CD4-positive, alpha-beta T cell treated with Interferon gamma for 1 hour (primary cell): Measurements from ENCODE around the gene PDZD11.
"Not testable (repeated sequence)": the region's sequence is repeated elsewhere in the genome, so short reads cannot be mapped to it uniquely, and the experiment has no call there.

Experiments used
- DNase-seq: peaks from one replicate; pipeline ENCODE4 v3.0.0-alpha.2; 2020

PDZD11 gene, protein sequence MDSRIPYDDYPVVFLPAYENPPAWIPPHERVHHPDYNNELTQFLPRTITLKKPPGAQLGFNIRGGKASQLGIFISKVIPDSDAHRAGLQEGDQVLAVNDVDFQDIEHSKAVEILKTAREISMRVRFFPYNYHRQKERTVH

DNA sequence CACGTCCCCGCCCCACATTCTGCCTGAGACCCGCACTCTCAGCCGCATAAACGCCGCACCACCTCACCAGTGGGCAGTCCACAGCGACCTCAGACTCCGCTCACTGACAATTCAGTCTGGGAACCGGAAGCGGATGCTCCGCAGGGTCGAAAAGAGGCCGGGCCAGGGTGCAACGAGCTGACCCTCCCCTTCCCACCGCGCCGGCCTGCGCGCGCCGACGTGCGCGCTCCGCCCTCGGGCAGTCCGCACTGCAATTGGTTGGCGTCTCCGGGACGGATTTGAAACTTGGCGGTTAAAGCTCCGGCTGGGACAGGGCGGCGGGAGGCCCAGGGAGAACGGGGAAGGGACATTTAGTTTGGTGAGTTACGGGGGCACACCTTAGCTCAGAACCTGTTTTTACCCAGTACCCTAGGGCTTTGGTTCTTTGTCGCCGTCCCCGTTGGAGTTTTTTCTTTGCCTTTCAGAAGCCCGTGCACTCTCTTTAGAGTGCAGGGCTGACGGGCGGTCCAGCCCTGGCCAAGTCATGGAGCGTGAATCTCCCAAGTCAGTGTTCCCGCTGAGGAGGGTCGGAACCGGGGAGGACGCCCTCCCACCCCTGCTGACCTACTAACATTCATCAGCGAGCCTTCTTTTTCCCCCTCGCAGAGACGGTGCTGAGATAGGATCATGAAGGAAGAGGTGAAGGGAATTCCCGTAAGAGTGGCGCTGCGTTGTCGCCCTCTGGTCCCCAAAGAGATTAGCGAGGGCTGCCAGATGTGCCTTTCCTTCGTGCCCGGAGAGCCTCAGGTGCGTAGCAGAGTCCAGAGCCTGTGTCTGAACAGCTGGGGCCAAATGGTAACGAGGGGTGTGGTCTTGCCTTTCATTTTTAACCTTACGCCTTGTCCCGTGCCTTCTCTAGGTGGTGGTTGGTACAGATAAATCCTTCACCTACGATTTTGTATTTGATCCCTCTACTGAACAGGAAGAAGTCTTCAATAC, at the start of gene PDZD11, which contains the start of gene KIF4A:
TSS of gene PDZD11 (minus strand) at position 135 of the 978 bp plus-strand sequence. CDS start 586 bp downstream, outside the sequence.
TSS of gene KIF4A (plus strand) at position 312 of the 978 bp plus-strand sequence. CDS start at position 667, 355 bp downstream.
- peak; percentile 79 for DNase-seq

DNA sequence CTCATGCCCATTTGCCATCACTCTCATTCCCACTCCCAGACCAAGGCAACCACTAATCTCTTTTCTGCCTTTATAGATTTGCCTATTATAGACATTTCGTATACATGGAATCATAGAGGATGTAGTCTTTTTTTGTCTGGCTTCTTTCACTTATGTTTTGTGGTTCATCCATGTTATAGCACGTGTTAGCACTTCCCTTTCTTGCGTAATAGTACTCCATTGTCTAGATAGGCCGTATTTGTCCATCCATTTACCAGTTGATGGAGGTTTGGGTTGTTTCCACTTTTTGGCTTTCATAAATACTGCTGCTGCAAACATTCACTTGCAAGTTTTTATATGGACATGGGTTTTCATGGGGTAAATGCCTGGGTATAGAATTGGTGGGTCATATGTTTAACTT, 48.6 kb upstream of the PDZD11 start:
- no peak for DNase-seq

DNA sequence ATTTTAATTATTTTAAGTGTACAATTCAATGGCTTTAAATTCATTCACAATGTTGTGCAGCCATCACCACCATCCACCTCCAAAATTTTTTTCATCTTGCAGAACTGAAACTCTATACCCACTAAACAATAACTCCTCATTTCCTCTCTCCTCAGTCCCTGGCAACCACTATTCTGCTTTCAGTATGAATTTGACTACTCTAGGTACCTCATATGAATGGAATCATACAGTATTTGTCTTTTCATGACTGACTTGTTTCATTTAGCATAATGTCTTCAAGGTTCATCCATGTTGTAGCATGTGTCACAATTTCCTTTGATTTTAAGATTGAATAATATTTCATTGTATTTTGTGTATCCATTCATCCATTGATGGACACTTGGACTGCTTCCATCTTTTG, 47.0 kb upstream of the PDZD11 start:
- DNase-seq: no peak

DNA sequence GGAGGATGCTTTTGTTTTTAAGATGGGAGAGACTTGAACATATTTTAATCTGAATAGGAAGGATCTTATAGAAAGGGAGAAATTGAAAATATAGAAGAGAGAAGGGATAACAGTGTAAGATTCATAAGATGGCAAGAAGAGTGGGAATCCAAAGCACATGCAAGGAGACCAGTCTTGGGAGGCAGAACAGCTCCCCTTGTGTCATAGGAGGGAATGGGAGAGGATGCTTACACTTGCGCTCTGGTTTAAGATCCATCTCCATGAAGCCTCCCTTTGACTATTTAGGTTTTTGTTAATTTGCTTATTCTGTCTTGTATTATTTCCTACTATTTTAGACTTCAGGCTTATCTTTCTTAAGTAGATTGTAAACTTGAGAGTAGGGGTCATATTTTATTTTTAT, 42.9 kb upstream of the PDZD11 start:
- no peak for DNase-seq

DNA sequence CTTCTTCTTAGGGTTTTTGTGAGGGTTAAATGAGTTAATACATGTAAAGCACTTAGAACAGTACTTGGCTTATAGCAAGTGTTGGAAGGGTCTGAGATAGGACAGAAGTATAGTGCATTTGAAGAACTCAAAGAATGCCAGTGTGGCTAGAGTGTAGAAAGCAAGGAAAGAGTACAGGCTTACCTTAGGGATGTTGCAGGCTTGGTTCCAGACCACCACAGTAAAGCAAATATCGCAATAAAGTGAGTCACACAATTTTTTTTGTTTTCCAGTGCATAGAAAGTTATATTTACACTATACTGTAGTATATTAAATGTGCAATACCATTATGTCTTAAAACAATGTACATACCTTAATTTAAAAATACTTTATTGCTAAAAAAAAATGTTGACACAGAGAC, 41.4 kb upstream of the PDZD11 start:
- DNase-seq: no peak

DNA sequence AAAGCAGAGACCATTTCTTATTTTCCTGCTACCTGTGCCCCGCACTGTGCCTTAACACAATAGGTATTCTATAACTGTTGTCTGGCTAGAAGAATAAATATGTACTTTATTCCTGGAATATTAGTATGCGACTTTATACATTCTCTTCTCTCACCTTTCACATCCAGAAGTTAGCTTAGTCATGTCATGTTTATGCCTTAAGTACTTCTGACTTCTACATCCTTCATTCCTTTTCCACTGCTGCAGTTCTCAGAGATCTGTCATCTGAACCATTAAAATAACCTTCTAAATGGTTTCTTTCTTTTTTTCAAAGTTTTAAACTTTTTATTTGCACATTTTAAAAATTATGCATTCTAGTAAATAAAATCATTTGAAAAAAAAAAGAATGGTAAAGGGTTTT, 34.6 kb upstream of the PDZD11 start:
- DNase-seq: no peak

DNA sequence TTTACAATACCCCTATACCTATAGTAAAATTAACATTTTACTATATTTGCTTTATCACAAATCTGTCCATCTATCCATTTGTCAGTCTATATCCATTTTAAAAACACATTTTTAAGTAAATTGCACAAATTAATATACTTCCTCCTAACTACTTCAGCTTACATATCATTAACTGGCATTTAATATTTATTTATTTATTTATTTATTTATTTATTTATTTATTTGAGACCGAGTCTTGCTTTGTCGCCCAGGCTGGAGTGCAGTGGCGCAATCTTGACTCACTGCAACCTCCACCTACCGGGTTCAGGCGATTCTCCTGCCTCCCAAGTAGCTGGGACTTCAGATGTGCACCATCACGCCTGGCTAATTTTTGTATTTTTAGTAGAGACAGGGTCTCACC, 33.9 kb upstream of the PDZD11 start:
- DNase-seq: not testable (repeated sequence)

DNA sequence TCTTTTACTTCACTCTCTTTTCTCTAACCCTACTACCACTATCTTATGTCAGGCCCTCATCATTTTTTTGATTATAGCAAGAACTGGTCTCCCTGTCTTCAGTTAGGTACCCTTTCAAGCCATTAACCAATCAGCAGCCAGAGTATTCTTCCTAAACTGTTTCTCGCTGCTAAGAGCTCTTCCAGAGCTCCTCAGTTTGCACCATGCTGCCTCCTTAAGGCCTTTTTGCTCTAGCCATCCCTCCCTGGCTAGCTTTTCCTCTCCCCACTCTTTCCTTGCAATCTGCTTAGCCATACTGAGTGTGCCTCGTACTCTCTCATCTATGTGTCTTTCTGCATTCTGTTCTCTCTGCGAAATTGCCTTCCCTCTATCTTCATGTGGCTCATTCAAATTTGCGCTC, 33.1 kb upstream of the PDZD11 start:
- no peak for DNase-seq

DNA sequence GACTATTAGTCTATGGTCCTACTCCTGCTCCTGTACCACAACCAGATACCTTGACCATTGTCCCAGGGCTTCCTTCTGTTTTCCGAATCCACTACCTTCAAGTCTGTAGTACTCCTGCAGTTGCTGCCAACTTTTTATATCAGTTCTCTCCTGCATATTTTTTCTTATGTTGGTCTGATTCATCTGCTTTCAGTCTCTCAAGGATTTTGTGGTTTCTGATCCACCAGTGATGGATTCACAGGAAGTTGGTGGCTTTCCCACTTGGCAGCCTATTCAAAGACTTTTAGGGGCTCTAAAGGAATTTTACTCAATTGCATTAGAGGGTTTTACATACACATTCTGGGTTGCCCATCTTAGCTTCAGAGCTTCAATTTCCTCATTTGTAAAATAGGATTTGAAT, 23.8 kb upstream of the PDZD11 start:
- DNase-seq: no peak

DNA sequence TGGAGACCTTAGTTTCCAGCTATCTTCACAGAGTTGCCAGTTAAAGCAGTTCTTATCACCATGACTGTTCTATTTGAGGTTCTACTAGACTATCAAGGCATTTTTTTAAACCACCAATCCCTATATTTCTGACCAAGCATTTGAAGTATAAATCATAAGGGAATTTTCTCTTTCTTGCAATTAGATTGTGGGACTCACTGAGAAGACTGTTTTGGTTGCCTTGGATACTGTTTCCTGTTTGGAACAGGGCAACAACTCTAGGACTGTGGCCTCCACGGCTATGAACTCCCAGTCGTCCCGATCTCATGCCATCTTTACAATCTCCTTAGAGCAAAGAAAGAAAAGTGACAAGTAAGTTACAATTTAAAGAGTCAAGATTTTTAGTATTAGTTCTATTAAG, 12.0 kb upstream of the PDZD11 start:
- DNase-seq: no peak

DNA sequence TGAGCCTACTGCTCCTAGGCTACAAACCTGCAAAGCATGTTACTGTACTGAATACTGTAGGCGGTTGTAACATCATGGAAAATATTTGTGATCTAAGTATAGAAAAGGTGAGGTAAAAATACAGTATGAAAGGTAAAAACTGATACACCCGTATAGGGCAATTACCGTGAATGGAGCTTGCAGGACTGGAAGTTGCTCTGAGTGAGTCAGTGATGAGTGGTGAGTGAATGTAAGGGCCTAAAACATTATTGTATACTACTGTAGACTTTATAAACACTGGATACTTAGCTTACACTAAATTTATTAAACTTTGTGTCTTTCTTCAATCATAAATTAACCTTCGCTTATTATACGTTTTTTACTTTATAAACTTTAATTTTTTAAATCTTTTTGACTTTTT, 3.9 kb upstream of the PDZD11 start:
- DNase-seq: no peak

DNA sequence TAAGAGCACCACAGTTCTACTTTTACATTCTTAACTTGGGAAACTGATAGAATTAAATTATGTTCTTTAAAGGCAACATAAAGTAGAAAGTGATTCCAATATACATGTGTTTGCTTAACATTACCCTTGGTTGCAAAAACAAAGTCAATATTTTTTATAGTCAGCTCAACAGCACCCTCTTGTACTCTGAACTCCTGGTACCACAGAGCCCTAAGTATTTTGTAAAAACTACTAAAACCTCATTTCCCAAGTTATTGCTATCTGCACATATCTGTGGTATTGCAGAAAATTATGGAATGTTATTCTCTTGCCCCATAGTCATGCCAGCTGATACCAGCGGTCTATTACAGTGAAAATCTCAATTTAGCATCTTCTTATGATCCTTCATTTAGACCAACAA, 3.1 kb upstream of the PDZD11 start:
- no peak for DNase-seq

DNA sequence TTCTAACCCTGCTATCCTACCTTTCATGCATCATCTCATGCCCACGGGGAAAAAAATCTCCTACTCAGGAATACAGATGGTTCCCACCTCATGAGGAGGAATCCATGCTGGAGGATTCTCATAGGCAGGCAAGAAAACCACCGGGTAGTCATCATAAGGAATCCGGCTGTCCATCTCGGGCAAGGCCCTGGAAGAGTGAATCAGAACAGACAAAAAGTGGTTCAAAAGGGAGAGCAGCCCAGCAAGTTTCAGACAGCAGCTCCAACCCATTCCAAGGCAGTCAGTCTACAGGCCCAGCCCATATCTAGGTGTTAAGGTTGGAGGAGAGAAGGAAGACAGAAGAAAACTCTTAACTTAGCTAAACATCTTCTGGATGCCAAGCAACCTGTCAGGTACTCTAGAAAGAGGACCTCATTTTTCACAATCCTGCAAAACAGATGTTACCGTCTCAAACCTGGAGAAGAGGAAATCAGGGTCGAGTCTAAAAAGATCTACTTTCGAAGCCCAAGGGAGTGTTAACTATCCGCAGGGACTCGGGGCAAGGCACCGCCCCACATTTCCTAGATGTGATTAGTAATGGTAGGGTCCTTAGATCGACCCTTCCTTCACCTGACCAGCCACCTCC, 447 bp downstream of the PDZD11 start:
- DNase-seq: no peak

DNA sequence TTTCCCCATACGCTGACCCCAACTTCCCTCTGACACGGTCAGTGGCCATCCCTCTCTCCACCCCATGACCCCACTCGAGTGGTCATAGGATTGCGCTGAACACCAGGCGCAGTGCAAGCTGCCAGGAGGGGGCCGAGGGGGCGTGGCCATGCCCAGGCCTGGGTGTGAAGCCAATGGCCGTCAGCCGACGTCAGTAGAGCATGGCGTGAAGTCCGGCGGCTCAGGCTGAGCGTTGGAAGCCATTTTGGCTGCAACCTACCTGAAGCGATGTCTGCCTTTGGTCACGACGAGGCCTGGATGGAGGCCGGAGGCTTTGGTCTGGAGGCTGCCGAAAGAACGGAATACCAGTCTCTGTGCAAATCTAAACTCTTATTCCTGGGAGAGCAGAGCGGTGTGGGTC, 7.8 kb downstream of the PDZD11 start, which contains the start of gene RAB41:
TSS of gene RAB41 (plus strand) at position 222 of the 400 bp plus-strand sequence. CDS start at position 268, 46 bp downstream.
- DNase-seq: no peak

DNA sequence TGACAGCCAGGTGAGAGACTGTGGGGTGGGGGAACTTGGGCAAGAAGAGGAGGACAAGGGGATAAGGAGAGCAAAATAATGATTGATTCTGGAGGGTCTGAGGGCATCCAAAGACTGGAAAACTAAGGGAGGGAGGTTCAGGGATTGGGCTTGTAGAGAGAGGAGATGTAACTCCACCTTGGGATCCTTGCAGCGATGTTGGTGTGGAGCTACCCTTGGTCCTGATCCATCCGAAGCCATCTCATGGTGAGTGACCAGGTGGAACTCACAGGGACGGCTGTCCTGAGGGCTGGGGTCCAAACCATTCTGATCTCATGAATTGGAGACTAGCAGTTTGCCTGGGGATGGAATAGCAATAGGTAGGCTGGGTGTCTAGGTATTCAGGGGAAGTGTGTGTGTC, 9.2 kb downstream of the PDZD11 start:
- no peak for DNase-seq

DNA sequence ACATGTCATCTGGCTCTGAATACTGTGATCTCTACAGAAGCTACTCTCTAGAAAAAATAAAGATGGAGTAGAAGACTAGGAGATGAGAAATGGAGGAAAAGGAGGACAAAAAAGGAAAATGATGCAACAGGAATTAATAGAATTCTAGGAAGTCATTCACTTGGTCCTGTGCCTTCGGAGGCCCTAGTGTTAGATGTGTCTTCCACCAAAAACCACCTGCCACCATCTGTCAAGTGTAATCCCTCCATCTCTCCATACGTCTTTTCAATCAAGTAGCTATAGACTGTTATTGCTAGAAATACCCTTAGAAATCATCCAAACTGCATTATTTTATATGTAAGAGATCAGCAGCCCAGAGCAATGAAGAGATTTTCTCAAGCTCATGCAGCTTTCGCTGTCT, 10.6 kb downstream of the PDZD11 start:
- DNase-seq: no peak

DNA sequence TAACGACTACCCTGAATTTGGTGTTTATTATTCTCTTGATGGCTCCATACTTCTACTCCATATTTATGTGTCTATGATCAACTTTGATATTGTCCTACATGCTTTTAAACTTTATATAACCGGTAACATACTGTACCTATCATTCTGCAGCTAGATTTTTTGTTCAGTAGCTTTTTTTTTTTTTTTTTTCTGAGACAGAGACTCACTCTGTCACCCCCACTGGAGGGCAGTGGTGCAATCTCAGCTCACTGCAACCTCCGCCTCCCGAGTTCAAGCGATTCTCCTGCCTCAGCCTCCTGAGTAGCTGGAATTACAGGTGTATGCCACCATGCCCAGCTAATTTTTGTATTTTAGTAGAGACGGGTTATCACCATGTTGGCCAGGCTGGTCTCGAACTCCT, 15.7 kb downstream of the PDZD11 start:
- not testable (repeated sequence) for DNase-seq

DNA sequence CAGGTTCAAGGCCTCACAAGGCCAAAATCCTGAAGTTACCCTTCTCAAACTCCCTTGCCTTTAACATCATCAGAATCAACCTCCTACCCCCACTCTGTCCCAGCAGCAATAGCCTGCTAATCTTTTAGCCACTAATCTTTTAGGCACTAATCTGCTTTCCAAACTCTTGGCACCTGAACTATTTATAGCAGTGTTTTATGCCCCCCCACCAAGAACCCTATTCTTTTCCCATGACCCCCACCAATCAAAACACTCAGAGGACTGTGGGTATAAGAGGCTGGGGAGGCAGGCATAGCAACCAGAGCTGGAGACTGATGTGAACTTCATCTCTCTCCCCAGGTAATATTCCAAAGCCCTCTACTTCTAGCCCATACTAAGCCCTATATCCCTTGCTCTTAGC, 21.7 kb downstream of the PDZD11 start, which contains the start of gene ARR3:
TSS of gene ARR3 (plus strand) at position 301 of the 400 bp plus-strand sequence. CDS start 1,052 bp downstream, outside the sequence.
- DNase-seq: no peak

DNA sequence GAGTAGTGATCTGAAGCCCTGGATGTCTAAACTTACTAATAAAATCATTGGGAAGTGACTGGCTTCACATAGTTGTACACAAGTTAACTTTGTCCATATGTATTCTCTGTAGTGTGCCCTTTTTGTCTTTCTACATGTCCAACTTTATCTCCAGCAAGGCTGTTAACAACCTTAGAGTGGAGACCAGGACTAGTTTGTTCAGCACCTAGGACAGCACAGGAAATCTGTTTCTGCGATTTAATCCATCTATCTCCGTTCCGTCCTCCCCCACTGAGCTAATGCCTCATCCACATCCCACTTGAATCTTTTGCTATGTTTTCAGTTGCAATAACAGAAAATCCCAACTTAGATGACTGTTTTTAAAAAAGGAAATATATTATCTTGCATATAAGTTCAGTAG, 24.9 kb downstream of the PDZD11 start:
- DNase-seq: no peak

DNA sequence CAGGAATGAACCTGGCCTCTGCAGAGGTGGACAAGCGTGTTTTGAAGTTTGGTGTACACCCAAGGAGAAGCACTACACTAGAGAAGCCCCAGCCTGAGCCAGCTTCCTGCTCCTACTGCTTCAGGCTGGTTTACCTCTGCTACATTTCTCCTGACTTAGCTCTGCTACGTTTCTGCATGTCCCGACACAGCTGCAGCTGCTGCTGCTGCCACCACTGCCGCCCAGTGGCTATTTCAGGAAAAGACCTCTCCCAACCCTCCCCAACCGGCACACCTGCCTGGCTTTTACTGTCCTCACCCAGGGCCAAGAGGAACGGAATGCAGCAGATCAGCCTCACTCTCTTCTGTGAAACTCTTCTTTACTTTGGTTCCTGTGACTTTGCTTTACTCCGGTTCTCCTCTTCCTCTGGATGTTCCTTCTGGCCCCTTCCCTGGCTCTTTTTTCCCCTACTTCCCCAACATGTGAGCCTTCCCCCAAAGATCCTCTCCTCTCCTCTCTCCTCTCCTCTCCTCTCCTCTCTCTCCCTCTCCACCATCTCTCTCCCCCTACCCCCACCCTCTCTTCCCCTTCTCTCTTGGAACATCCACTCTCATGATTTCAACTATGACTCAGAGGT, 26.7 kb downstream of the PDZD11 start:
- DNase-seq: peak; percentile 3

DNA sequence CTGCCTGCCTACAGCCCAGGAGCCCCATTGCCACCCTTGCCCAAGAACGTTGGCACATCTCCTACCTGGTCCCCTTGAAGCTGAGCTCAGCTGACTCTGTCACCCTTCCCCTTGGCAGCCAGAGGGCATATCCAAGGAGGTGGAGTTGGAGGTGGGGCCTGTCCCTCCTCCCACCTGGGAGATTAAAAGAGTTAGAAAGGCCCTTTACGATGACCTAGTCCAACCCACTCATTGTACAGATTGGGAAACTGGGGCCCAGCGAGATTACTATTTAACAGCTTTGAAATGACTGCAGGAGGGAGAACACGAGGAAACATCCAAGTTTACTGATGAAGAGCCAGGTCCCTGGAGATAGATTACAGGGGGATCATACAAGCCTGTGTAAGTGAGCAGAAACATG, 29.6 kb downstream of the PDZD11 start, which contains the start of gene P2RY4:
TSS of gene P2RY4 (minus strand) at position 101 of the 400 bp plus-strand sequence. CDS start 580 bp downstream, outside the sequence.
- no peak for DNase-seq

DNA sequence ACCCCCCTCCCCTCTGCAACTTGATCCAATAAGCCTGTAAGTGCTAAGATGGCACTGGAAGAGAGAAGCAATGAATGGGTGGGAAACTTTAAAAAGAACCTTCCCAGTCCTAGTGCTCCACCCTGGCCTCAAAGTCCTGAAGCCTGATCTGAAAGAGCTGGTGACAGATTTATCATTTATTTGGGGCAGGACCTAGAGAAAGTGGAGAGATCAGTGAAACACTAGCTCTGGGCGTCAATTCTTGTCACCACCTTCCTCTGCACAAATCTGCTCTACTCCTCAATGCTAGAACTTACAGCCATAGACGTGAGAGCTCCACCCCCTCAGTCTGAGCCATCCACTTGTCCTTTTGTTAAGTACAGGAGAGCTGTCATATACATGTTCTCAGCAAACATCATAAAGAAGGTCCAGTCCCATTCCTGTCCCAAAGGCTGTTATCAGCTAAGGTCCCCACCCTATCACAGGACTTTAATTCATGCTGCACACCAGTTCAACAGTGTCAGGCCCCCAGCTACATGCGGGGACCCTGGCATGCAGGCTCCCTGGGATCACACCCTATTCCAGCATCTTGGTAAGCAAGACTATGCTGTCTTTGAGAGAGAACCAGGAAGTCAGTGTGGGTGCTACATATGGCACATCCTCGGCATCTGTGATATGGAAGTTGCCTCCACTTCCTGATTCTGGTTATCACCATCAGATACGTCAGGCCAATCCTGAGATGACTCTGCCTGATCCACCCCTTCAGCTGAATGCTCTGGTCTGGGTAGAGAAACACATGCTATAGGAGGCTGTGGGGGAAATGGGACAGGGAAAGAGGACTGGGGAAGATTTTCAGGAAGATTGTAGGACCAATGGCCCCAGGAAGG, 32.1 kb downstream of the PDZD11 start:
- no peak for DNase-seq
